ENCODE measurements around the gene ENAH. TPM values are rescaled to one million over a fixed set of nuclear protein-coding genes. Genes with fewer than 3 reads are reported as not detected.
"Not testable (repeated sequence)": the region's sequence is repeated elsewhere in the genome, so short reads cannot be mapped to it uniquely, and the experiment has no call there.

Gene ENAH
- total and polyA plus RNA-seq, 4 donors, result 15.5 to 89.4 (median 48.4) TPM

DNA sequence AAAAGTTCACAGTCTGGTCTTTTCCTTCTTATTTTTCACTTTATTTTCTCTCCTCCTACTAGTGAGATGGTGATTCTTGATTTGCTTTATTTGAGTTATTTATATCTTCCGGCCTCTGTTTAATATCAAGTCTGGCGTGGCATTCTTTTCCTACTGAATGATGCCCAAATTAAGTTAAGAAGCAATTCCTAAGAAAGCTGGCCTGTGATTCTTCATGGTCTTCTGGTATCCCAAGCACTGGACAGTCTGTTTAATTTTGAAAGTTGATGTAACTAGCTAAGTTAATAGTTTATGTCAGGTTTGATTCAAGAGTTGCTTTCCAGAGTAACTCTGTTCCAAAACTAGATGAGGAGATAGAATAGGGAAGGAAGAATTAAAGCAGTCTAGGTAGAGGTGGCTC, 9.2 kb upstream of the ENAH start:
- Histone ChIP-seq H3K27me3 (ENCODE audit: control insufficient read depth in 3 of 3, insufficient read depth in 3 of 3, low read length in 2 of 3) (no peaks in the 10 kb centered on the region), H3K9ac (ENCODE audit: insufficient read depth in 1 of 2, low read length in 2 of 2) (no peak overlapping the region), H3K4me3 (no peak overlapping the region), H3K36me3 (ENCODE audit: control insufficient read depth in 4 of 4, insufficient read depth in 4 of 4, low read length in 4 of 4) (no peaks in the 10 kb centered on the region), H3K9me3 (ENCODE audit: control insufficient read depth in 4 of 4, insufficient read depth in 3 of 4, low read length in 3 of 4) (no peaks in the 10 kb centered on the region), H3K4me1 (ENCODE audit: control insufficient read depth in 5 of 5, insufficient read depth in 5 of 5, low read length in 5 of 5) (peaks cover 0 to 7% (median 4%) of the 10 kb centered on the region in 5 donors), H3K27ac (ENCODE audit: low read depth in 1 of 2, low read length in 1 of 2) (no peak overlapping the region)
- TF ChIP-seq, protein P1, sequence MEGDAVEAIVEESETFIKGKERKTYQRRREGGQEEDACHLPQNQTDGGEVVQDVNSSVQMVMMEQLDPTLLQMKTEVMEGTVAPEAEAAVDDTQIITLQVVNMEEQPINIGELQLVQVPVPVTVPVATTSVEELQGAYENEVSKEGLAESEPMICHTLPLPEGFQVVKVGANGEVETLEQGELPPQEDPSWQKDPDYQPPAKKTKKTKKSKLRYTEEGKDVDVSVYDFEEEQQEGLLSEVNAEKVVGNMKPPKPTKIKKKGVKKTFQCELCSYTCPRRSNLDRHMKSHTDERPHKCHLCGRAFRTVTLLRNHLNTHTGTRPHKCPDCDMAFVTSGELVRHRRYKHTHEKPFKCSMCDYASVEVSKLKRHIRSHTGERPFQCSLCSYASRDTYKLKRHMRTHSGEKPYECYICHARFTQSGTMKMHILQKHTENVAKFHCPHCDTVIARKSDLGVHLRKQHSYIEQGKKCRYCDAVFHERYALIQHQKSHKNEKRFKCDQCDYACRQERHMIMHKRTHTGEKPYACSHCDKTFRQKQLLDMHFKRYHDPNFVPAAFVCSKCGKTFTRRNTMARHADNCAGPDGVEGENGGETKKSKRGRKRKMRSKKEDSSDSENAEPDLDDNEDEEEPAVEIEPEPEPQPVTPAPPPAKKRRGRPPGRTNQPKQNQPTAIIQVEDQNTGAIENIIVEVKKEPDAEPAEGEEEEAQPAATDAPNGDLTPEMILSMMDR (IDR thresholded peaks at IDR 0.05; ENCODE audit: control extremely low read depth, extremely low read depth), result no peak
- DNase-seq, result no peak
- ATAC-seq (ENCODE audit: insufficient read depth, low FRiP score), result no peak
- 72 to 88% methylated on average over 2 of the region's 2 CpGs for WGBS, 2 donors

- 63 to 70% methylated on average over 1 of the region's 1 CpG for WGBS, 2 donors
Measured at GRCh38 chr1:225660544-225660946, 7.6 kb upstream of the ENAH start.

GRCh38 chr1:225658041-225658440, 5.1 kb upstream of the ENAH start:
- Histone ChIP-seq H3K36me3 (ENCODE audit: control insufficient read depth in 4 of 4, insufficient read depth in 4 of 4, low read length in 4 of 4) (no peaks in the 10 kb centered on the region), H3K9me3 (ENCODE audit: control insufficient read depth in 4 of 4, insufficient read depth in 3 of 4, low read length in 3 of 4) (peaks cover 0 to 1% (median 0%) of the 10 kb centered on the region in 4 donors), H3K4me3 (no peak overlapping the region), H3K27ac (ENCODE audit: low read depth in 1 of 2, low read length in 1 of 2) (no peak overlapping the region), H3K27me3 (ENCODE audit: control insufficient read depth in 3 of 3, insufficient read depth in 3 of 3, low read length in 2 of 3) (no peaks in the 10 kb centered on the region), H3K4me1 (ENCODE audit: control insufficient read depth in 5 of 5, insufficient read depth in 5 of 5, low read length in 5 of 5) (peaks cover 1 to 25% (median 15%) of the 10 kb centered on the region in 5 donors), H3K9ac (ENCODE audit: insufficient read depth in 1 of 2, low read length in 2 of 2) (no peak overlapping the region)
- no peak for DNase-seq
- TF ChIP-seq, protein P1 (IDR thresholded peaks at IDR 0.05; ENCODE audit: control extremely low read depth, extremely low read depth), result no peak
- WGBS, 2 donors, result 75 to 89% methylated on average over 2 of the region's 2 CpGs
- ATAC-seq (ENCODE audit: insufficient read depth, low FRiP score), result no peak

More at GRCh38 chr1:225660544-225660946, 7.6 kb upstream of the ENAH start:
- Histone ChIP-seq H3K36me3 (ENCODE audit: control insufficient read depth in 4 of 4, insufficient read depth in 4 of 4, low read length in 4 of 4) (no peaks in the 10 kb centered on the region), H3K4me1 (ENCODE audit: control insufficient read depth in 5 of 5, insufficient read depth in 5 of 5, low read length in 5 of 5) (peaks cover 1 to 9% (median 5%) of the 10 kb centered on the region in 5 donors), H3K4me3 (no peak overlapping the region), H3K9me3 (ENCODE audit: control insufficient read depth in 4 of 4, insufficient read depth in 3 of 4, low read length in 3 of 4) (no peaks in the 10 kb centered on the region), H3K27ac (ENCODE audit: low read depth in 1 of 2, low read length in 1 of 2) (peak overlapping the region in 1 of 2 donors; percentile 3), H3K27me3 (ENCODE audit: control insufficient read depth in 3 of 3, insufficient read depth in 3 of 3, low read length in 2 of 3) (no peaks in the 10 kb centered on the region), H3K9ac (ENCODE audit: insufficient read depth in 1 of 2, low read length in 2 of 2) (no peak overlapping the region)
- no peak for ATAC-seq (ENCODE audit: insufficient read depth, low FRiP score)
- TF ChIP-seq, protein P1 (IDR thresholded peaks at IDR 0.05; ENCODE audit: control extremely low read depth, extremely low read depth), result no peak
- no peak for DNase-seq

DNA sequence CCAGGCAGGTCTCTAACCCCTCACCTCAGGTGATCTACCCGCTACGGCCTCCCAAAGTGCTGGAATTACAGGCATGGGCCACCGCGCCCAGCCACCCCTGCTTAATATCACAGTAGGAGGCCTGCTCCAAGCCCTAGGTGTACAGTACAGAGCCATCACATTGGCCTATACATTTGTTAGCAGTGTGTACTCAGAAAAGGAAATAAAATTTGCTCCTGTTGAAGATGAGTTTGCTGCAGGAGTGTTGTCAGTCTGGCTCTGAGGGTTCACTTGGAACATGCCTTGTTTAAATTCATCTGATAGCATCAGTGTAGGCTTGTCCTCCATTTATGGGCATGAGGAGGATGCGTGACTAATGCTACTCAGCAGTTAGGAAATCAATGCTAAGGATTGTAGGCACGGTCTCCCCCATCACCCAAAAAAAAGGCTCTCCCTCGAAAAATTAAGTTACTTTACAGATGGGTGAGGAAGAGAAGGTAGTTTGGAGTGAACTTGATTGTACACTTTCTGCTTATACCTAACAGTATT, 4.6 kb upstream of the ENAH start:
- ATAC-seq (ENCODE audit: insufficient read depth, low FRiP score), result no peak
- Histone ChIP-seq H3K27ac (ENCODE audit: low read depth in 1 of 2, low read length in 1 of 2) (peak overlapping the region in 1 of 2 donors; percentile 47), H3K4me1 (ENCODE audit: control insufficient read depth in 5 of 5, insufficient read depth in 5 of 5, low read length in 5 of 5) (peaks cover 1 to 25% (median 15%) of the 10 kb centered on the region in 5 donors), H3K9me3 (ENCODE audit: control insufficient read depth in 4 of 4, insufficient read depth in 3 of 4, low read length in 3 of 4) (peaks cover 0 to 1% (median 0%) of the 10 kb centered on the region in 4 donors), H3K36me3 (ENCODE audit: control insufficient read depth in 4 of 4, insufficient read depth in 4 of 4, low read length in 4 of 4) (no peaks in the 10 kb centered on the region), H3K4me3 (no peak overlapping the region), H3K9ac (ENCODE audit: insufficient read depth in 1 of 2, low read length in 2 of 2) (no peak overlapping the region), H3K27me3 (ENCODE audit: control insufficient read depth in 3 of 3, insufficient read depth in 3 of 3, low read length in 2 of 3) (no peaks in the 10 kb centered on the region)
- TF ChIP-seq, protein P1 (IDR thresholded peaks at IDR 0.05; ENCODE audit: control extremely low read depth, extremely low read depth), result no peak
- no peak for DNase-seq
- WGBS, 2 donors, result 76 to 95% methylated on average over 7 of the region's 7 CpGs

DNA sequence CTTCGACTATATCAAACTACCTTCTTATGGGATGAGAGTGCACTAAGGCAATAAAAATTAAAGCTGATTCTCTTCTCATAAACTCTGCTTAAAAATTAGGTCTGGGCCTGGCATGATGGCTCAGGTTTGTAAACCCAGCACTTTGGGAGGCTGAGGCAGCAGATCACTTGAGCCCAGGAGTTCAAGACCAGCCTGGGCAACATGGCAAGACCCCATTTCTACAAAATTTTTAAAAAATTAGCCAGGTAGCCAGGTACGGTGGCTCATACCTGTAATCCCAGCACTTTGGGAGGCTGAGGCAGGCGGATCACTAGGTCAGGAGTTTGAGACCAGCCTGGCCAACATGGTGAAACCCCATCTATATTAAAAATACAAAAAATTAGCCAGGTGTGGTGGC, 3.3 kb upstream of the ENAH start:
- H3K27me3 ChIP-seq (ENCODE audit: control insufficient read depth in 3 of 3, insufficient read depth in 3 of 3, low read length in 2 of 3); H3K4me3 ChIP-seq; DNase-seq; H3K9me3 ChIP-seq (ENCODE audit: control insufficient read depth in 4 of 4, insufficient read depth in 3 of 4, low read length in 3 of 4); H3K36me3 ChIP-seq (ENCODE audit: control insufficient read depth in 4 of 4, insufficient read depth in 4 of 4, low read length in 4 of 4); ATAC-seq (ENCODE audit: insufficient read depth, low FRiP score); H3K9ac ChIP-seq (ENCODE audit: insufficient read depth in 1 of 2, low read length in 2 of 2): not testable (repeated sequence)
- H3K27ac ChIP-seq (ENCODE audit: low read depth in 1 of 2, low read length in 1 of 2), result peak overlapping the region; percentile 14 to 34
- peaks cover 1 to 25% (median 15%) of the 10 kb centered on the region in 5 donors for H3K4me1 ChIP-seq (ENCODE audit: control insufficient read depth in 5 of 5, insufficient read depth in 5 of 5, low read length in 5 of 5)
- 87% methylated on average over 3 of the region's 3 CpGs for WGBS, 2 donors

All from lung (tissue), 12 donors.